HUES64 (cell line): Measurements from ENCODE around the gene FLAD1.
A peak's percentile ranks its signal among the peaks of the same experiment; 100 is the strongest.
"Not testable (repeated sequence)": the region's sequence is repeated elsewhere in the genome, so short reads cannot be mapped to it uniquely, and the experiment has no call there.

Experiments
- H3K27ac ChIP-seq: 2 replicates; pipeline ENCODE4 v1.7.0; 2013; ENCODE audit warnings: low read depth, low read length, inconsistent platforms
- H3K27me3 ChIP-seq: 2 replicates; pipeline ENCODE4 v1.6.1; 2013; ENCODE audit warnings: mild to moderate bottlenecking, low read length; ENCODE audit not compliant: insufficient read depth
- H3K36me3 ChIP-seq: 2 replicates; pipeline ENCODE4 v1.6.1; 2013; ENCODE audit warnings: mild to moderate bottlenecking, low read length; ENCODE audit not compliant: insufficient read depth
- H3K4me1 ChIP-seq: 2 replicates; pipeline ENCODE4 v1.6.1; 2013; ENCODE audit warnings: mild to moderate bottlenecking, low read length, moderate library complexity; ENCODE audit not compliant: insufficient read depth
- H3K4me3 ChIP-seq: 2 replicates; pipeline ENCODE4 v1.5.1; 2013; ENCODE audit warnings: mild to moderate bottlenecking, low read length, moderate library complexity
- H3K9ac ChIP-seq: 2 replicates; pipeline ENCODE4 v1.6.1; 2013; ENCODE audit warnings: mild to moderate bottlenecking, low read depth, low read length
- H3K9me3 ChIP-seq: 2 replicates; pipeline ENCODE4 v1.6.1; 2013; ENCODE audit warnings: low read depth, low read length; ENCODE audit not compliant: insufficient read depth
- WGBS: fragments of 150-250, 120-280 bp; methylation state at CpG from one replicate; pipeline ENCODE4 v1.1.7; 2013; ENCODE audit warnings: missing lambda C conversion rate; 5-methylcytosine and 5-hydroxymethylcytosine counted together

FLAD1 gene

DNA sequence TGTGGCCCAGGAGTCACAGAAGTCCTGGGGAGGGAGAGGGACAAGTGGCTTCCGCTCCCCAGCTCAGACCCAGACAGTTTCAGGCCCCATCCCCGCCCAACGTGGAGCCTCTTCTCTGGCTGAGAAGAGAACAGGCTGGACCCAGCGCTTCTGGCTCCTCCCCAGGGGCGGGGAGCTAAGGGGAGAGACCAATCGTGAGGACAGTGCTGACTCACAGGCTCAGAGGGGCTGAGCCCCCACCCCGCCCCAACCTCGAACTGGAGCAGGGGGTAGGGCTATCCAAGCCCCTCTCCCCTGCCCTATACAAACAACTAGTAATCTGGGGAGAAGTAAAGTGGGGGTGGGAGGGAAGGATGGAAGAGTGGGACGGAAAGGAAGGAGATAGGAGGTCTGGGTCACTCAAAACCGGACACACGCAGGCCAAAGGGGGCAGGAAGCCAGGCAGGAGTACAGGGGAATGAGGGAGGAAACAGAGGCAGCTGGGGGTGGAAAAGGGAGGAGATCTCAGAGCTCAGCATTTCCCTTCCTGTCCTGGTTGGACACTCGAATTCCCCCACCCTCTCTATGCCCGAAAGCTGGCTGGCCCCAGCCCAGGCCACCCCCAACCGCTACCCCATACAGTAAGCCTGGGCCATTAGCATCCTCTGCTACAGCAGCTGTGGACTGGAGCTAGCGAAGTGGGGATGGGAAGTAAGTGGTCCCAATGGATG is 12.4 kb upstream of the FLAD1 start, which contains the start of gene SHC1:
TSS of gene SHC1 (minus strand) at position 117 of the 710 bp plus-strand sequence. CDS start 221 bp downstream, outside the sequence.
- H3K4me3 ChIP-seq = peak within 1 kb of the TSS; percentile 71
- H3K9me3 ChIP-seq = no peaks in the 10 kb centered on the region
- WGBS = 1% methylated on average over 13 of the region's 15 CpGs
- no peaks in the 10 kb centered on the region for H3K27me3 ChIP-seq
- H3K4me1 ChIP-seq = peaks cover 25% of the 10 kb centered on the region
- peak within 1 kb of the TSS; percentile 100 for H3K27ac ChIP-seq
- H3K36me3 ChIP-seq = peaks cover 27% of the 10 kb centered on the region
- H3K9ac ChIP-seq = peak within 1 kb of the TSS; percentile 73

DNA sequence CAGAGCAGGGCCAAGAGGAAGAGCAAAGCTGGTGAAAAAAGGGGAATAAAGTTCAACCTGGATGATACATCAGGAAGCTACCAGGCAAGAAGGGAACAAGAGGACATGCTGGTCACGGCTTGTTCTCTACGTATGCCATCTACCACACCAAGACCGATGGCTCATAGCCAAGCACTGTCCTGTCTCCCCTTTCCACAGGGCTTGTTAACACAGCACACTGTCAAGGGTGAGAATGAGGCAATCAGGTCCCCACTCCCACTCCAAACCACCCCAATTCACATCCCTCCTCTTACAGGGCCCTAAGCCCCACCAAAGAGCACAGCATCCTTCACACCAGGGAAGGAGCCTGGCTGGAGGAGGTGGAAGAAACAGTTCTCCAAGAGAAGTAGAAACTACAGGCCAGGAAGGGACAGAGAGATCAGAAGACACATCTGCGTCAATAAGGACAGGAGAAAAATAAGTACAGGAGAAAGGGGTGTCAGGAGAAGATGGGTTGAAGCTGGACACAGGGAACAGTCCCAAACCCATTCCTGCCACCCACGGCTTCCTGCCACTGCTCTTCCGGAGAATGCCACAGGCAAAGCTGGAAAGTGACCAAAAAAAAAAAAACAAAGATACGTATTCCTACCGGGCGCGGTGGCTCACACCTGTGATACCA is 11.7 kb upstream of the FLAD1 start:
- H3K36me3 ChIP-seq = peaks cover 20% of the 10 kb centered on the region
- H3K9me3 ChIP-seq = no peaks in the 10 kb centered on the region
- peak overlapping the region; percentile 73 for H3K9ac ChIP-seq
- peak overlapping the region; percentile 71 for H3K4me3 ChIP-seq
- H3K4me1 ChIP-seq = peaks cover 29% of the 10 kb centered on the region
- 60% methylated on average over 10 of the region's 10 CpGs for WGBS
- peak overlapping the region; percentile 100 for H3K27ac ChIP-seq
- no peaks in the 10 kb centered on the region for H3K27me3 ChIP-seq

DNA sequence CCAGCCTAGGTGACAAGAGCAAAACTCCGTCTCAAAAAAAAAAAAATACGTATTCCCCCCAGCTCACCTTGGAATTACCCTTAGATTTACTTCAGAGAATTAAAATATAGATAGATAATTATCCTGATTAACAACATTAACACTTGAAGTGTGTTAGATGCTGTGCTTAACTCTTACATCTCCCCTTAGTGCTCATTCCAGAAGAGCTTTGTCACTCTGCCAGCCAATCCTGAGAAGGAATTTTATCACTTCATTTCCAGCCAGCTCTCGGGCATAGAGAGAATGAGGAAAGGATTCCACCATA is 11.0 kb upstream of the FLAD1 start:
- H3K27me3 ChIP-seq = no peaks in the 10 kb centered on the region
- H3K4me3 ChIP-seq = peak overlapping the region; percentile 81
- H3K4me1 ChIP-seq = peaks cover 33% of the 10 kb centered on the region
- no peaks in the 10 kb centered on the region for H3K9me3 ChIP-seq
- peak overlapping the region; percentile 90 for H3K9ac ChIP-seq
- WGBS = 22% methylated on average over 2 of the region's 3 CpGs
- H3K27ac ChIP-seq = peak overlapping the region; percentile 100
- H3K36me3 ChIP-seq = peaks cover 13% of the 10 kb centered on the region

DNA sequence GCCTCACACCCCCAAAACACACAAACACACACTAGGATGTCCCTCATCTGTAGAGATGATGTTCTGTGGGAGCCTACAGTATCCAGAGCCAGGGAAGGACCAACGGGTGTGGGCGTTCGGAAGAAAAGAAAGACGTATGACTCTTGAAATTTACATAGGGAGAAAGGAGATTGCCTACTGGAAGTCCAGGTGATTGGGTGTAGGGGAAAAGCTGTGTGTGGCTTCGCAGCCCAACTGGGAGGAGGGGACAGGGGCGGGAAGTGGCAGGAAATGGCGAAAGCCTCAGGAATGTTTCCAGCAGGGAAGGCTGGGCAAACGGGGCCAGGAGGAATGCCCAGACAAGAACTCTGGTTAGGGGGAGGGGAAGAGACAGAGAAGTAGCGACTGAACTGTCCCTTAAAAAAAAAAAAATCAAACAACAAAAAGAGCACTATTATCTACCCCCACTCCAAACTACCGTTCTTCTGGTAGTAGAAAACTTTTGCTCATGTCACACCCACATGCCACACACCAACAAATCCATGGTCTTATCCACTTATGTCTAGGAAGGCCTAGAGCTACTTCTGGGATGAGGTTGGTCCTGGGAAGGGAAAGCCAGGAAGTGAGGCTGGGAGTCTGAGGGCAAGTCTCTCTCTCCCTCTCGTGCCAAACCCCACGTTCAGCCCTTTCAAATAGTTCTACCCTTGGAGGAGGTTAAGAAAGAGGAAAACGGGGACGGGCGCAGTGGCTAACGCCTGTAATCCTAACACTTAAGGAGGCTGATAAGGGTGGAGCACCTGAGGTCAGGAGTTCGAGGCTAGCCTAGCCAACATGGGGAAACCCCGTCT is 10.4 kb upstream of the FLAD1 start:
- Histone ChIP-seq H3K4me1 (peaks cover 33% of the 10 kb centered on the region), H3K36me3 (peaks cover 11% of the 10 kb centered on the region), H3K27ac (peak overlapping the region; percentile 100), H3K4me3 (peak overlapping the region; percentile 81), H3K9ac (peak overlapping the region; percentile 90), H3K9me3 (no peaks in the 10 kb centered on the region), H3K27me3 (no peaks in the 10 kb centered on the region)
- WGBS = 3% methylated on average over 16 of the region's 18 CpGs

DNA sequence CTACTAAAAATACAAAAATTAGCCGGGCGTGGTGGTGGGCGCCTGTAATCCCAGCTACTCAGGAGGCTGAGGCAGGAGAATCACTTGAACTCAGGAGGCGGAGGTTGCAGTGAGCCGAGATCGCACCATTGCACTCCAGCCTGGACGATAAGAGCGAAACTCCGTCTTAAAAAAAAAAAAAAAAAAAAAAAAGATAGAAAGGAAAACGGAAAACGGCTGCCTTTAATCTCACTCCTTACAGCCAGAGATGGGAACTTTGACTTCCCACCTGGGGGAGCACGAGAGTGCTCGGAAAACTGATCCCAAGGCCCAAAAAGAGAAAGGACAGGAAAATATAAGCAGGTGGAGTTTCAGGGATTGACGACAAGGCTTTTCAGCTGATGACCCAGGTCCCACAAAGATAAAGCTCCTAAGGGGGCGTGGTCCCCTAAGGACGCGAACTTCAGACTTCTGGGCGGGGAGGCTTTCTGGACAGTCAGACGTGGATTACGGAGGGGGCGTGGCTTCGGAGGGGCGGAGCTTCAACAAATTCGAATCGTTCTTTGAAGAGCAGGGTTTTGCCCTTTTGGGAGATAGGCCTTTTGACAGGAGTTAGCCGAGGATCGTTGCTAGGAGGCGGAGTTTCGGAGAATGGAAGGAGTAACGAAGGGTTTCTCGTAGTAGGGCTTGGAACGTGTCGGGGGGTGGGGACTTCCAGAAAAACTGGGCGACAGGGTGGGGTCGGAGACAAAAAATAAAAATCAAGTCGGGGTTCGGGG is 9.6 kb upstream of the FLAD1 start:
- H3K27ac ChIP-seq = peak overlapping the region; percentile 100
- peaks cover 11% of the 10 kb centered on the region for H3K36me3 ChIP-seq
- peaks cover 32% of the 10 kb centered on the region for H3K4me1 ChIP-seq
- H3K4me3 ChIP-seq = peak overlapping the region; percentile 81
- H3K27me3 ChIP-seq = no peaks in the 10 kb centered on the region
- H3K9me3 ChIP-seq = no peaks in the 10 kb centered on the region
- under 1% methylated on average over 31 of the region's 37 CpGs for WGBS
- peak overlapping the region; percentile 90 for H3K9ac ChIP-seq

DNA sequence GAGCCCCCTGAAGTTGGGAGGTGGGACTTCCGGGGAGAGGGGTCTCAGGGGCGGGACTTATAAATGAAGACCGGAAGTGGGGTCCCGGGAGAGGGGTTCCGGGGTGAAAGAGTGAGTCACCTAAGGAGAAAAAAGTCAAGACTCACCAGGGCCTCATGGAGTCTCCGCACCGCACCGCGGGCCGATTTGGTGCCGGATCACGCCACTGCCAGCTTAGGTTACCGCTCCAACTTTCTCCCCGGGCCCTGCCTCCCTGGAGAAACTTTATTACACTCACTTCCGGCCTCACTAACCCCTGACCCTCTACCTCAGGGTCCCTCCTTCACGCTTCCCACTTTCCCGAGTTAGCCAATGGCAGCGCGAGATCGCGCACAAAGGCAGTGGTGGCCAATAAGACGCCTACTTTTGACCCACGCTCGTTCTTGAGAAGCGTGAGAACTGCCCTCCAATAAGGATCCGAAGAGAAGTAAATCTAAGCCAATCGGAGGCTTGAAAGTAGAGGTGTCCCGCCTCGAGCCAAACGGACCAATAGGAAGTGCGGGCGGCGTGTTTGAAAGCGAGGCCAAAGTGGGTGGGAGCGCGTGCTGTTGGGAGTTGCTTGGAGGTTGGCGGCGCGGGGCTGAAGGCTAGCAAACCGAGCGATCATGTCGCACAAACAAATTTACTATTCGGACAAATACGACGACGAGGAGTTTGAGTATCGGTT is 8.9 kb upstream of the FLAD1 start, which contains the start of gene CKS1B:
TSS of gene CKS1B (plus strand) at position 580 of the 706 bp plus-strand sequence. CDS start at position 645, 65 bp downstream.
- peaks cover 25% of the 10 kb centered on the region for H3K4me1 ChIP-seq
- H3K27ac ChIP-seq = peak within 1 kb of the TSS; percentile 100
- peak within 1 kb of the TSS; percentile 81 for H3K4me3 ChIP-seq
- H3K9me3 ChIP-seq = no peaks in the 10 kb centered on the region
- H3K27me3 ChIP-seq = no peaks in the 10 kb centered on the region
- peak within 1 kb of the TSS; percentile 90 for H3K9ac ChIP-seq
- peaks cover 16% of the 10 kb centered on the region for H3K36me3 ChIP-seq
- under 1% methylated on average over 47 of the region's 47 CpGs for WGBS

DNA sequence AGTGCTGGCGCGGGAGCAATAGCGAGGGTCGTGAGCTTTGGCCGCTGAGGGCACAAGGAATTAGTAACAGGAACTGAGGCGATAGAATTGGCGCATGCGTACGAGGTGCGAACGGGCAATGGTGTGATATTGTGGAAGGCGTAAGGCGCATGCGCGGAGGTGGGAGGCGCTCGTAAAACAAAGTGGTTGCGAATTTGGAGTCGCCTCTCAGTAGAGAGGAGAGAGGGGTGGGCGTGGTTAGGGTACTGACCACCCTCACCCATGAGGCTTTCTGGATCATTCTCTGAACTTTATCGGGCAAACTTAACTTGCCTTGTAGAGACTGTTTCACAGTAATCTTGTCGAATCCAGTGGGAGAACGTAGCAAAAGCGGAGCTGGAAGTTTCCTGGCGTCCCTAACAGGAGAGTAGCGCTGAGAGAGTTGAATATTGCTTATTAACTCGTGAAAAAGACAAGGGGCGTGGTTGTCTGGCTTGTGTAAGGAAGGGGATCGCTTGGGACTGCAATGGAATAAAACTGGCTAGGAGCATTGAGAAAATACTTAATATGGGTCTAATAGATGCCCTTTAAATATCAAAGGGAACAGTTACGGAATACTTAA is 8.2 kb upstream of the FLAD1 start:
- H3K9me3 ChIP-seq = no peaks in the 10 kb centered on the region
- under 1% methylated on average over 30 of the region's 30 CpGs for WGBS
- H3K27ac ChIP-seq = peak overlapping the region; percentile 100
- peak overlapping the region; percentile 79 for H3K9ac ChIP-seq
- H3K36me3 ChIP-seq = peaks cover 22% of the 10 kb centered on the region
- no peaks in the 10 kb centered on the region for H3K27me3 ChIP-seq
- peak overlapping the region; percentile 81 for H3K4me3 ChIP-seq
- peaks cover 25% of the 10 kb centered on the region for H3K4me1 ChIP-seq

DNA sequence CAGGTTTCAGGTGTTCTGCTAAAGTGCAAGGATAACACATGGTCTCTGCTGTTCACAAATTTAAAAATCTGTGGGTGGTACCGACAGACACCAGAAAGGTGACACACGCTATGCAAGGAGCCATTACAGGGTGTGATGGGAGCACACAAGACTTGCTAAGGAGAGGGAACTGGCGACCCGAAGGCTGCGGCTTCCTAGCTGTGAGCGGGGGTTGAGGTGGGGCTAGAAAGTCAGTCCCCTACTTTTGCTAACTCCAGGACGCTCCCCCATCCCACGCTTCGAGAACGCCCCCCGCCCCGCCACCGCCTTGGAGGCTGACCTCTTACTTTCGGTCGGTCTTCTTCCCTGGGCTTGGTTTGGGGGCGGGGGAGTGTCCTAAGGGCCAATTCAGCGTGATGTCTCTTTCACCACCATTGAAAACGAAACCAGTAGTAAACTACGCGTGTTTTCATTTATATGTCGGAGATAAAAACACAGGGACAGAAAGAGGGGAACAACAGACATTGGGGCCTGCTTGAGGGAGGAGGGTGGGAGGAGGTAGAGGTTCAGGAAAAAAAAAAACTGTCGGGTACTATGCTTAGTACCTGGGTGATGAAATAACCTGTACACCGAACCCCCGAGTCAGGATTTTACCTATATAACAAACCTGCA is 7.6 kb upstream of the FLAD1 start:
- peak overlapping the region; percentile 79 for H3K9ac ChIP-seq
- peaks cover 26% of the 10 kb centered on the region for H3K36me3 ChIP-seq
- H3K9me3 ChIP-seq = no peaks in the 10 kb centered on the region
- H3K27ac ChIP-seq = peak overlapping the region; percentile 100
- H3K27me3 ChIP-seq = no peaks in the 10 kb centered on the region
- peaks cover 25% of the 10 kb centered on the region for H3K4me1 ChIP-seq
- H3K4me3 ChIP-seq = peak overlapping the region; percentile 81
- under 1% methylated on average over 21 of the region's 24 CpGs for WGBS

DNA sequence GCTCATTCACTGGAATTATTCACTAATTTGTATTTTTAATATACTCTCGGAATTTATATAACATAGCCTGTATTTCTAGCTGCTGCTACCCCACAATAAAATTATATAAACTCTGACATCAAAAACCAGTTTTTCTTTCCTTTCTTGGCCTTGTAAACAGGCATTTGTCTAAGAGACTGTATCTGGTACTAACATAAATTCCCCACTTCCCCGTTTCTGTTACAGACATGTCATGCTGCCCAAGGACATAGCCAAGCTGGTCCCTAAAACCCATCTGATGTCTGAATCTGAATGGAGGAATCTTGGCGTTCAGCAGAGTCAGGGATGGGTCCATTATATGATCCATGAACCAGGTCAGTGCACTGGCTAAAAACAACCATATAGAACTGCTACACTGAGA is 5.4 kb upstream of the FLAD1 start:
- Histone ChIP-seq H3K4me1 (peaks cover 18% of the 10 kb centered on the region), H3K36me3 (peaks cover 36% of the 10 kb centered on the region)
- H3K27ac ChIP-seq, H3K9ac ChIP-seq, H3K4me3 ChIP-seq, H3K9me3 ChIP-seq, H3K27me3 ChIP-seq: not testable (repeated sequence)
- WGBS = 87% methylated on average over 3 of the region's 3 CpGs
